IMR-90 (cell line): ENCODE results near the gene CAND2. TPM values are rescaled to one million over a fixed set of nuclear protein-coding genes. Genes with fewer than 3 reads are reported as not detected.
"Not testable (repeated sequence)": the region's sequence is repeated elsewhere in the genome, so short reads cannot be mapped to it uniquely, and the experiment has no call there.

Experiments used
- ATAC-seq: fragments of 200-7000 bp; cut with Tn5 transposase; 2 replicates; pipeline ENCODE4 v1.9.1; 2020; ENCODE audit warnings: low read depth, mild to moderate bottlenecking, moderate library complexity
- BruUV-seq: library from RNA; stranded (reverse); fragments of 400-500 nt; replicated peaks from 2 replicates; lab custom pipeline; 2021; lab: Mats Ljungman, UMichigan
- CTCF ChIA-PET: fragments of 300-600 bp; formaldehyde crosslinking; extraction: SDS; loops from one replicate; lab custom pipeline; 2021; ENCODE audit warnings: antibody characterized with exemption; lab: Yijun Ruan, JAX
- POLR2A ChIA-PET: fragments of 300-600 bp; sonication (Branson Sonifier 250); formaldehyde crosslinking; loops from one replicate; lab custom pipeline; 2022; ENCODE audit warnings: antibody characterized with exemption; ENCODE audit not compliant: unreplicated experiment; lab: Charles Lee
- DNase-seq: peaks from one replicate; pipeline ENCODE4 v3.0.0; 2013
- H2AFZ ChIP-seq: replicated peaks from 2 replicates; pipeline ENCODE3; 2013; ENCODE audit warnings: low read length, mild to moderate bottlenecking; ENCODE audit not compliant: poor library complexity
- H2AK5ac ChIP-seq: 2 replicates; pipeline ENCODE4 v1.6.1; 2013; ENCODE audit warnings: low read depth, low read length, inconsistent platforms
- H2AK9ac ChIP-seq: replicated peaks from 2 replicates; pipeline ENCODE3; 2013; ENCODE audit warnings: mild to moderate bottlenecking, low read depth, low read length, moderate library complexity; ENCODE audit not compliant: poor library complexity
- H2BK120ac ChIP-seq: 2 replicates; pipeline ENCODE4 v1.6.1; 2013; ENCODE audit warnings: low read depth, low read length, inconsistent platforms
- H2BK15ac ChIP-seq: 3 replicates; pipeline ENCODE4 v1.6.1; 2013; ENCODE audit warnings: low read depth, low read length, inconsistent platforms
- H2BK20ac ChIP-seq: 2 replicates; pipeline ENCODE4 v1.6.1; 2013; ENCODE audit warnings: low read depth, mild to moderate bottlenecking, inconsistent platforms, low read length, moderate library complexity
- H2BK5ac ChIP-seq: 2 replicates; pipeline ENCODE4 v1.6.1; 2013; ENCODE audit warnings: mild to moderate bottlenecking, low read depth, low read length, inconsistent platforms; ENCODE audit not compliant: poor library complexity, severe bottlenecking
- H3K14ac ChIP-seq: replicated peaks from 2 replicates; pipeline ENCODE4 v1.6.1; 2013; ENCODE audit warnings: low read depth, low read length, inconsistent platforms
- H3K18ac ChIP-seq: 2 replicates; pipeline ENCODE4 v1.6.1; 2013; ENCODE audit warnings: low read depth, low read length, control low read depth
- H3K23ac ChIP-seq: 2 replicates; pipeline ENCODE4 v1.6.1; 2013; ENCODE audit warnings: low read depth, low read length, inconsistent platforms
- H3K27ac ChIP-seq: 2 replicates; pipeline ENCODE4 v1.5.1; 2013; ENCODE audit warnings: mild to moderate bottlenecking, control low read depth, low read length; ENCODE audit not compliant: insufficient read depth
- H3K27me3 ChIP-seq: 2 replicates; pipeline ENCODE4 v1.6.1; 2013; ENCODE audit warnings: low read length; ENCODE audit not compliant: control insufficient read depth, insufficient read depth
- H3K36me3 ChIP-seq: 2 replicates; pipeline ENCODE4 v1.6.1; 2013; ENCODE audit warnings: low read length, mixed read lengths; ENCODE audit not compliant: control insufficient read depth, insufficient read depth
- H3K4ac ChIP-seq: 2 replicates; pipeline ENCODE4 v1.6.1; 2013; ENCODE audit warnings: low read depth, low read length, inconsistent platforms
- H3K4me1 ChIP-seq: 2 replicates; pipeline ENCODE4 v1.6.1; 2013; ENCODE audit warnings: low read length, mixed read lengths; ENCODE audit not compliant: control insufficient read depth, insufficient read depth
- H3K4me2 ChIP-seq: 2 replicates; pipeline ENCODE4 v1.6.1; 2013; ENCODE audit warnings: low read depth, mild to moderate bottlenecking, control low read depth, low read length, moderate library complexity
- H3K4me3 ChIP-seq: 2 replicates; pipeline ENCODE4 v1.5.1; 2013; ENCODE audit warnings: low read depth, mild to moderate bottlenecking, control low read depth, low read length, moderate library complexity; ENCODE audit not compliant: insufficient read depth
- H3K56ac ChIP-seq: 2 replicates; pipeline ENCODE4 v1.6.1; 2013; ENCODE audit warnings: low read length, inconsistent platforms; ENCODE audit not compliant: insufficient read depth; ENCODE audit errors: extremely low read depth
- H3K79me1 ChIP-seq, 2 experiments: 2 replicates each; pipeline ENCODE4 v1.6.1; 2013; ENCODE audit warnings: low read length in 2 of 2, inconsistent platforms in 1 of 2, low read depth in 1 of 2
- H3K9ac ChIP-seq: 2 replicates; pipeline ENCODE4 v1.6.1; 2013; ENCODE audit warnings: low read depth, low read length, control low read depth
- H3K9me1 ChIP-seq: 2 replicates; pipeline ENCODE4 v1.6.1; 2013; ENCODE audit warnings: low read length, inconsistent platforms; ENCODE audit not compliant: insufficient read depth
- H3K9me3 ChIP-seq: 2 replicates; pipeline ENCODE4 v1.6.1; 2013; ENCODE audit warnings: low read length; ENCODE audit not compliant: control insufficient read depth, insufficient read depth
- H4K20me1 ChIP-seq: 2 replicates; pipeline ENCODE4 v1.6.1; 2013; ENCODE audit warnings: low read length, inconsistent platforms; ENCODE audit not compliant: insufficient read depth
- H4K5ac ChIP-seq: 2 replicates; pipeline ENCODE4 v1.6.1; 2013; ENCODE audit warnings: mild to moderate bottlenecking, low read depth, low read length, control low read depth
- H4K8ac ChIP-seq, 2 experiments: 2 replicates each; pipeline ENCODE4 v1.6.1; 2013; ENCODE audit warnings: low read depth in 2 of 2, low read length in 2 of 2, control low read depth in 1 of 2, inconsistent platforms in 1 of 2
- H4K91ac ChIP-seq: 2 replicates; pipeline ENCODE4 v1.6.1; 2013; ENCODE audit warnings: low read depth, low read length, inconsistent platforms; ENCODE audit not compliant: insufficient read depth
- WGBS, 2 experiments: methylation state at CpG; one replicate each; pipeline versions ENCODE4 v1.1.5 to v1.1.7; 2013; ENCODE audit warnings: missing lambda C conversion rate in 2 of 2; ENCODE audit not compliant: insufficient read length in 1 of 2; ENCODE audit errors: extremely low coverage in 2 of 2; 5-methylcytosine and 5-hydroxymethylcytosine counted together
- dilution Hi-C: fragments of 300-500 bp; cut with HindIII; formaldehyde crosslinking; loops from one replicate; pipeline ENCODE4 v1.14.3; 2018; ENCODE audit warnings: low sequenced_read_pairs; ENCODE audit not compliant: unreplicated experiment
- in situ Hi-C: fragments of 300-500 bp; cut with MboI; formaldehyde crosslinking; loops from 3 replicates; pipeline ENCODE4 v1.14.3; 2019; ENCODE audit warnings: low sequenced_read_pairs, inconsistent platforms, mixed read lengths
- intact Hi-C: fragments of 100-400 bp; cut with micrococcal nuclease; formaldehyde crosslinking; loops from 2 replicates; pipeline ENCODE4 v1.10.0; 2022
- polyA plus RNA-seq, 3 experiments: library from polyadenylated mRNA; depleted of rRNA; stranded (reverse); fragments of >200 nt; gene quantifications; 2 replicates each; pipeline ENCODE4 v1.2.3, GENCODE V29; 2012; ENCODE audit warnings: low replicate concordance in 1 of 3
- total RNA-seq: library from RNA; depleted of rRNA; stranded (reverse); fragments of >200 nt; gene quantifications from 2 replicates; pipeline ENCODE4 v1.2.3, GENCODE V29; 2012

Gene CAND2
- total and polyA plus RNA-seq, 2 of the 4 experiments (the other 2 are of a cell fraction), result 2.9 to 4.9 TPM

DNA sequence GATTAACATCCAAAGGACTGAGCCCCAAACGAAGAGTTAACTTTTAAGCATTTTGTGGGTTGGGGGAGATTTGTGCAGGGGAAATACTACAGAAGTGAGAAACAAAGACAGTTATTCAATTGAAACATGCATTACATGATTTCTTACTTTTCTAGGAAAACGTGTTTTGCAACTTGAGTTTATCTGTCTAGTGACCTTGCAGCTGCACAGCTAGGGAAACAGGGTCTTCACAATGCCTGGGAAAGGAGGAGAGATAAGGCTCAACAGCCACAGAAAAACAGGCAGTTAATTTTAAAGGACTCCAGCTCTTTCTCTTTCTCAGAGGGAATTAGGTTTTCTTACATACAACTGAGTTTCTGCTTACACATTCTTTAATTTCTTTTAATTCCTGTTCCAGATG is 82.3 kb downstream of the CAND2 start:
- intact Hi-C loops, H3K9me3 ChIP-seq, H2BK15ac ChIP-seq, H3K4me2 ChIP-seq, H3K14ac ChIP-seq, H3K79me1 ChIP-seq, dilution Hi-C loops, ATAC-seq, H3K4me3 ChIP-seq, DNase-seq, H2AFZ ChIP-seq, H2BK5ac ChIP-seq, POLR2A ChIA-PET, H2BK120ac ChIP-seq, H4K91ac ChIP-seq, H3K4me1 ChIP-seq, H3K9me1 ChIP-seq, H3K4ac ChIP-seq, H3K9ac ChIP-seq, H2BK20ac ChIP-seq, H4K8ac ChIP-seq, H3K27ac ChIP-seq, H3K23ac ChIP-seq, H4K5ac ChIP-seq, H3K56ac ChIP-seq, BruUV-seq, H2AK9ac ChIP-seq, H4K20me1 ChIP-seq, H2AK5ac ChIP-seq, H3K36me3 ChIP-seq, H3K18ac ChIP-seq: not testable (repeated sequence)
- peaks cover 30% of the 10 kb centered on the region for H3K27me3 ChIP-seq
- WGBS, 2 experiments, result 0% methylated on average over 1 of the region's 2 CpGs; no CpG with 5 or more reads in 1 of the 2 experiments
- CTCF ChIA-PET, result interaction anchor here (1.6 kb wide), 1 partner anchor 11 kb away, joined by 4 read pairs; no protein-coding TSS in a partner anchor
- in situ Hi-C loops, result loop anchor here (25.0 kb wide), 1 partner anchor 741 kb away; no protein-coding TSS in a partner anchor
